Calu3 (cell line): ENCODE measurements around the gene PTPRF. TPM values are rescaled to one million over a fixed set of nuclear protein-coding genes. Genes with fewer than 3 reads are reported as not detected.

Experiments used
- BruUV-seq: library from RNA; stranded (reverse); fragments of 400-500 nt; replicated peaks from 2 replicates; lab custom pipeline; 2021; lab: Mats Ljungman, UMichigan
- CTCF ChIA-PET: fragments of 300-600 bp; sonication (Branson Sonifier 250); formaldehyde crosslinking; loops from one replicate; lab custom pipeline; 2022; ENCODE audit warnings: antibody characterized with exemption; lab: Charles Lee
- DNase-seq: peaks from one replicate; pipeline ENCODE4 v3.0.0; 2022
- H3K27ac Mint-ChIP-seq: one replicate; pipeline ENCODE4 v1.8.0; 2022; ENCODE audit warnings: mixed read lengths; ENCODE audit not compliant: unreplicated experiment
- H3K27me3 Mint-ChIP-seq: one replicate; pipeline ENCODE4 v1.8.0; 2022; ENCODE audit warnings: mixed read lengths; ENCODE audit not compliant: unreplicated experiment
- H3K36me3 Mint-ChIP-seq: one replicate; pipeline ENCODE4 v1.8.0; 2022; ENCODE audit warnings: mild to moderate bottlenecking, moderate library complexity, mixed read lengths; ENCODE audit not compliant: insufficient read depth, unreplicated experiment
- H3K4me1 Mint-ChIP-seq: one replicate; pipeline ENCODE4 v1.8.0; 2022; ENCODE audit warnings: mild to moderate bottlenecking, low read depth, mixed read lengths; ENCODE audit not compliant: unreplicated experiment
- H3K4me3 Mint-ChIP-seq: one replicate; pipeline ENCODE4 v1.8.0; 2022; ENCODE audit warnings: mild to moderate bottlenecking, low read depth, moderate library complexity, mixed read lengths; ENCODE audit not compliant: unreplicated experiment
- H3K9me3 Mint-ChIP-seq: one replicate; pipeline ENCODE4 v1.8.0; 2022; ENCODE audit warnings: low read depth, mixed read lengths; ENCODE audit not compliant: unreplicated experiment
- CTCF ChIP-seq: fragments of 200-600 bp; IDR thresholded peaks from one replicate; pipeline ENCODE4 v1.8.0; 2022; ENCODE audit warnings: antibody characterized with exemption; ENCODE audit not compliant: unreplicated experiment
- intact Hi-C: fragments of 100-400 bp; cut with micrococcal nuclease; formaldehyde crosslinking; loops from one replicate; pipeline ENCODE4 v1.10.0; 2022; ENCODE audit not compliant: unreplicated experiment
- total RNA-seq: library from RNA; stranded (reverse); gene quantifications from 2 replicates; pipeline ENCODE4 v1.2.3, GENCODE V29; 2022

The PTPRF gene
- total RNA-seq, 1 experiment from 2014 or later, result 318 TPM

GRCh38 chr1:43488165-43488564, 42.5 kb upstream of the PTPRF start:
- no peak overlapping the region for H3K27ac Mint-ChIP-seq
- no peaks in the 10 kb centered on the region for H3K4me1 Mint-ChIP-seq
- no peaks in the 10 kb centered on the region for H3K27me3 Mint-ChIP-seq
- intact Hi-C loops, result no loop called here
- no peak for DNase-seq
- peaks cover 13% of the 10 kb centered on the region for H3K9me3 Mint-ChIP-seq
- no peak for TF ChIP-seq CTCF
- H3K36me3 Mint-ChIP-seq, result no peaks in the 10 kb centered on the region
- CTCF ChIA-PET, result no interaction called here
- no peak overlapping the region for H3K4me3 Mint-ChIP-seq
- BruUV-seq, result no TSS peak

GRCh38 chr1:43491061-43491460, 39.6 kb upstream of the PTPRF start:
- Mint-ChIP-seq H3K9me3 (peaks cover 12% of the 10 kb centered on the region), H3K4me1 (no peaks in the 10 kb centered on the region), H3K27me3 (no peaks in the 10 kb centered on the region), H3K27ac (no peak overlapping the region), H3K4me3 (no peak overlapping the region), H3K36me3 (no peaks in the 10 kb centered on the region)
- TF ChIP-seq CTCF, result no peak
- no peak for DNase-seq
- no TSS peak for BruUV-seq
- intact Hi-C loops, result no loop called here
- CTCF ChIA-PET, result interaction anchor here (0.6 to 0.7 kb wide), 2 partner anchors 43 to 1562 kb away, joined by 3 to 4 read pairs; no protein-coding TSS in a partner anchor

- no TSS peak for BruUV-seq
- intact Hi-C loops, result no loop called here
- Mint-ChIP-seq H3K4me3 (no peak overlapping the region), H3K36me3 (no peaks in the 10 kb centered on the region), H3K27ac (no peak overlapping the region), H3K9me3 (peaks cover 12% of the 10 kb centered on the region), H3K27me3 (no peaks in the 10 kb centered on the region), H3K4me1 (no peaks in the 10 kb centered on the region)
- CTCF ChIA-PET, result no interaction called here
- TF ChIP-seq CTCF, result no peak
- no peak for DNase-seq
Observed at GRCh38 chr1:43492826-43493225, 37.9 kb upstream of the PTPRF start.

- Mint-ChIP-seq H3K27me3 (no peaks in the 10 kb centered on the region), H3K27ac (no peak overlapping the region), H3K36me3 (no peaks in the 10 kb centered on the region), H3K4me3 (no peak overlapping the region), H3K4me1 (no peaks in the 10 kb centered on the region), H3K9me3 (peaks cover 12% of the 10 kb centered on the region)
- CTCF ChIA-PET, result no interaction called here
- DNase-seq, result no peak
- no TSS peak for BruUV-seq
- intact Hi-C loops, result no loop called here
- TF ChIP-seq CTCF, result no peak
Observed at GRCh38 chr1:43493661-43494450, 36.8 kb upstream of the PTPRF start.
